Esophagus muscularis mucosa (tissue), 4 donors: ENCODE data around the gene HMG20B. TPM values are rescaled to one million over a fixed set of nuclear protein-coding genes. Genes with fewer than 3 reads are reported as not detected.

Source experiments
- DNase-seq: peaks from one replicate; pipeline ENCODE4 v3.0.0-alpha.2; 2017; ENCODE audit errors: extremely low spot score
- H3K27ac ChIP-seq, 4 donors: fragments of 200-600 bp; sonication (generic); replicated peaks in 1 of 4; 1 replicate in 3 of 4; 2 replicates in 1 of 4; pipeline ENCODE4 v1.5.1; 2016 to 2019; ENCODE audit warnings: mild to moderate bottlenecking in 1 of 4
- H3K27me3 ChIP-seq, 4 donors: fragments of 200-600 bp; sonication (generic); one replicate each; pipeline versions ENCODE4 v1.5.1 to v1.6.0; 2016 to 2019
- H3K36me3 ChIP-seq, 4 donors: fragments of 200-600 bp; sonication (generic); one replicate each; pipeline ENCODE4 v1.5.1; 2016 to 2019
- H3K4me1 ChIP-seq, 4 donors: fragments of 200-600 bp; sonication (generic); one replicate each; pipeline ENCODE4 v1.5.1; 2016 to 2019
- H3K4me3 ChIP-seq, 4 donors: fragments of 200-600 bp; sonication (generic); 1 replicate in 2 of 4; 2 replicates in 2 of 4; pipeline ENCODE4 v1.5.1; 2016 to 2019; ENCODE audit warnings: mild to moderate bottlenecking in 4 of 4, moderate library complexity in 1 of 4
- H3K9me3 ChIP-seq, 4 donors: fragments of 200-600 bp; sonication (generic); 1 replicate in 3 of 4; 2 replicates in 1 of 4; pipeline ENCODE4 v1.5.1; 2016 to 2019
- EP300 ChIP-seq: sonication (generic); formaldehyde crosslinking; IDR thresholded peaks from one replicate; pipeline ENCODE4 v1.6.1; 2017; ENCODE audit warnings: antibody characterized with exemption
- POLR2A ChIP-seq: fragments of 450-650 bp; IDR thresholded peaks from one replicate; pipeline ENCODE4 v1.6.1; 2017; ENCODE audit warnings: antibody characterized with exemption, moderate library complexity, mild to moderate bottlenecking, low read depth
- POLR2AphosphoS5 ChIP-seq, 2 donors: sonication (generic); formaldehyde crosslinking; IDR thresholded peaks; one replicate each; pipeline ENCODE4 v1.6.1; 2017; ENCODE audit warnings: antibody characterized with exemption in 2 of 2
- WGBS: methylation state at CpG from one replicate; pipeline ENCODE4 v1.1.5; 2018; 5-methylcytosine and 5-hydroxymethylcytosine counted together
- intact Hi-C: fragments of 100-400 bp; cut with DNase I; formaldehyde crosslinking; loops from one replicate; pipeline ENCODE4 v1.15.1; 2023
- total RNA-seq, 4 donors: library from RNA; depleted of rRNA; stranded (reverse); fragments of >200 nt; gene quantifications; one replicate each; pipeline versions ENCODE4 v1.1.0 to v1.2.1, GENCODE V29; 2016
- TF ChIP-seq, protein P1 (sequence below), 3 experiments: fragments of 200-600 bp in 2 of 3; fragments of 450-650 bp in 1 of 3; sonication (generic) in 2 of 3; IDR thresholded peaks; one replicate each; pipeline ENCODE4 v1.5.1; 2017 to 2019; ENCODE audit warnings: antibody characterized with exemption in 3 of 3, mild to moderate bottlenecking in 2 of 3, moderate library complexity in 1 of 3

The HMG20B gene
- total RNA-seq, 4 donors from 2014 or later, result 136 to 202 (median 161) TPM

DNA sequence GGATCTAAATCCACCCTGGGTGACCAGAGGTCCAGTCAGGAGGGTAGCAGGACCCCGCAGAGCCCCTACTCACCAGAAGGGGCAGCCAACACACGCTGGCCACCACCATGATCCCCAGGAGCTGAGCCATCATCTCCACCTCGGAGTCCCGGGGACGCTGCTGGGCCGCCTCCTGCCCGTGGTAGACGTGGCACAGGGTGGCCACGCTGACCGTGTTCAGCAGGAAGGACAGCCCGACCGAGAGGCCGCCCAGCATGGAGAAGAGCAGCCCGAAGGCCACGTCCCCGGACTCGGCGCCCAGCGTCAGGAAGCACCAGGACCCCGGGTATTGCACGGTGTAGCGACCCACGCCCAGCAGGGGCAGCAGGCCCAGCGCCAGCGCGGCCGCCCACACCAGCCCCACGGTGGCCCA is 27.0 kb downstream of the HMG20B start:
- intact Hi-C loops, result no loop called here
- Histone ChIP-seq H3K27ac (no peak overlapping the region), H3K36me3 (peaks cover 0 to 29% (median 13%) of the 10 kb centered on the region in 4 donors), H3K27me3 (no peaks in the 10 kb centered on the region), H3K9me3 (no peaks in the 10 kb centered on the region), H3K4me1 (peaks cover 5 to 22% (median 20%) of the 10 kb centered on the region in 4 donors), H3K4me3 (no peak overlapping the region)
- WGBS, result 93% methylated on average over 3 of the region's 28 CpGs
- DNase-seq, result no peak
- TF ChIP-seq POLR2AphosphoS5 (IDR thresholded peaks at IDR 0.05) (no peak), POLR2A (no peak), EP300 (no peak)
- TF ChIP-seq, protein P1, sequence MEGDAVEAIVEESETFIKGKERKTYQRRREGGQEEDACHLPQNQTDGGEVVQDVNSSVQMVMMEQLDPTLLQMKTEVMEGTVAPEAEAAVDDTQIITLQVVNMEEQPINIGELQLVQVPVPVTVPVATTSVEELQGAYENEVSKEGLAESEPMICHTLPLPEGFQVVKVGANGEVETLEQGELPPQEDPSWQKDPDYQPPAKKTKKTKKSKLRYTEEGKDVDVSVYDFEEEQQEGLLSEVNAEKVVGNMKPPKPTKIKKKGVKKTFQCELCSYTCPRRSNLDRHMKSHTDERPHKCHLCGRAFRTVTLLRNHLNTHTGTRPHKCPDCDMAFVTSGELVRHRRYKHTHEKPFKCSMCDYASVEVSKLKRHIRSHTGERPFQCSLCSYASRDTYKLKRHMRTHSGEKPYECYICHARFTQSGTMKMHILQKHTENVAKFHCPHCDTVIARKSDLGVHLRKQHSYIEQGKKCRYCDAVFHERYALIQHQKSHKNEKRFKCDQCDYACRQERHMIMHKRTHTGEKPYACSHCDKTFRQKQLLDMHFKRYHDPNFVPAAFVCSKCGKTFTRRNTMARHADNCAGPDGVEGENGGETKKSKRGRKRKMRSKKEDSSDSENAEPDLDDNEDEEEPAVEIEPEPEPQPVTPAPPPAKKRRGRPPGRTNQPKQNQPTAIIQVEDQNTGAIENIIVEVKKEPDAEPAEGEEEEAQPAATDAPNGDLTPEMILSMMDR (IDR thresholded peaks at IDR 0.05), result no peak

GRCh38 chr19:3601021-3601420 is 28.3 kb downstream of the HMG20B start:
- Histone ChIP-seq H3K27ac (no peak overlapping the region), H3K36me3 (peaks cover 0 to 19% (median 10%) of the 10 kb centered on the region in 4 donors), H3K4me1 (peaks cover 18 to 34% (median 33%) of the 10 kb centered on the region in 4 donors), H3K27me3 (no peaks in the 10 kb centered on the region), H3K4me3 (no peak overlapping the region), H3K9me3 (no peaks in the 10 kb centered on the region)
- WGBS, result 86% methylated on average over 12 of the region's 12 CpGs
- DNase-seq, result no peak
- TF ChIP-seq POLR2AphosphoS5 (IDR thresholded peaks at IDR 0.05) (no peak), POLR2A (no peak), EP300 (no peak)
- TF ChIP-seq, protein P1 (IDR thresholded peaks at IDR 0.05), result no peak
- intact Hi-C loops, result no loop called here

GRCh38 chr19:3603121-3603811 is 30.5 kb downstream of the HMG20B start:
- H3K4me1 ChIP-seq, result peaks cover 35 to 57% (median 55%) of the 10 kb centered on the region in 4 donors
- 65% methylated on average over 17 of the region's 23 CpGs for WGBS
- TF ChIP-seq POLR2AphosphoS5 (IDR thresholded peaks at IDR 0.05), result peak; percentile 27 to 35
- no peak for TF ChIP-seq EP300
- TF ChIP-seq, protein P1 (IDR thresholded peaks at IDR 0.05), result no peak
- TF ChIP-seq POLR2A, result no peak
- DNase-seq, result no peak
- H3K36me3 ChIP-seq, result peaks cover 0 to 12% (median 9%) of the 10 kb centered on the region in 4 donors
- H3K4me3 ChIP-seq, result peak overlapping the region; percentile 5 to 14 (median 10)
- H3K27ac ChIP-seq, result peak overlapping the region; percentile 69 to 86 (median 79)
- H3K9me3 ChIP-seq, result no peaks in the 10 kb centered on the region
- intact Hi-C loops, result no loop called here
- no peaks in the 10 kb centered on the region for H3K27me3 ChIP-seq

- Histone ChIP-seq H3K36me3 (peaks cover 0 to 11% (median 7%) of the 10 kb centered on the region in 4 donors), H3K27me3 (no peaks in the 10 kb centered on the region), H3K9me3 (no peaks in the 10 kb centered on the region), H3K27ac (peak overlapping the region; percentile 69 to 86 (median 79)), H3K4me1 (peaks cover 46 to 67% (median 67%) of the 10 kb centered on the region in 4 donors), H3K4me3 (peak overlapping the region; percentile 57 to 83 (median 66))
- no peak for DNase-seq
- intact Hi-C loops, result no loop called here
- 74% methylated on average over 18 of the region's 27 CpGs for WGBS
- TF ChIP-seq, protein P1 (IDR thresholded peaks at IDR 0.05), result no peak
- TF ChIP-seq POLR2AphosphoS5 (IDR thresholded peaks at IDR 0.05) (no peak), EP300 (no peak), POLR2A (no peak)
Measured at GRCh38 chr19:3604227-3604986, 31.7 kb downstream of the HMG20B start.
